DOHH2 (cell line): ENCODE measurements around the gene TMEM200B.
"Not testable (repeated sequence)": the region's sequence is repeated elsewhere in the genome, so short reads cannot be mapped to it uniquely, and the experiment has no call there.

Source experiments
- H3F3A ChIP-seq: fragments of 200-600 bp; sonication (generic), shearing (Covaris generic); 2 replicates; pipeline ENCODE4 v1.6.0; 2016; ENCODE audit warnings: antibody characterized with exemption, mild to moderate bottlenecking; ENCODE audit not compliant: control insufficient read depth, insufficient read depth
- H3K27ac ChIP-seq: fragments of 200-600 bp; sonication (generic); 2 replicates; pipeline ENCODE4 v1.5.1; 2014; ENCODE audit warnings: low read depth, mild to moderate bottlenecking, low read length, moderate library complexity
- H3K27me3 ChIP-seq: fragments of 200-600 bp; sonication (generic); 2 replicates; pipeline ENCODE4 v1.6.1; 2014; ENCODE audit warnings: mild to moderate bottlenecking, low read length, mixed read lengths; ENCODE audit not compliant: control insufficient read depth
- H3K36me3 ChIP-seq: fragments of 200-600 bp; sonication (generic); 2 replicates; pipeline ENCODE4 v1.6.1; 2014; ENCODE audit warnings: mild to moderate bottlenecking, low read length, moderate library complexity, mixed read lengths; ENCODE audit not compliant: control insufficient read depth
- H3K4me1 ChIP-seq: fragments of 200-600 bp; sonication (generic); 2 replicates; pipeline ENCODE4 v1.6.1; 2014; ENCODE audit warnings: mild to moderate bottlenecking, low read length, mixed read lengths; ENCODE audit not compliant: control insufficient read depth
- H3K4me2 ChIP-seq: fragments of 200-600 bp; sonication (generic); 2 replicates; pipeline ENCODE4 v1.6.0; 2014; ENCODE audit warnings: mild to moderate bottlenecking, low read length, moderate library complexity
- H3K4me3 ChIP-seq: fragments of 200-600 bp; sonication (generic); 2 replicates; pipeline ENCODE4 v1.5.1; 2014; ENCODE audit warnings: mild to moderate bottlenecking, low read length, mixed read lengths
- H3K79me2 ChIP-seq: fragments of 200-600 bp; sonication (generic); 2 replicates; pipeline ENCODE4 v1.6.1; 2014; ENCODE audit warnings: mild to moderate bottlenecking, low read length, mixed read lengths; ENCODE audit not compliant: control insufficient read depth
- H3K9me2 ChIP-seq: fragments of 200-600 bp; sonication (generic); replicated peaks from 2 replicates; pipeline ENCODE4 v1.6.1; 2014; ENCODE audit warnings: mild to moderate bottlenecking, low read length, mixed read lengths; ENCODE audit not compliant: control insufficient read depth
- H3K9me3 ChIP-seq: fragments of 200-600 bp; sonication (generic); 2 replicates; pipeline ENCODE4 v1.6.1; 2014; ENCODE audit warnings: antibody characterized with exemption, low read length, mixed read lengths; ENCODE audit not compliant: control insufficient read depth, insufficient read depth
- H4K20me1 ChIP-seq: fragments of 200-600 bp; sonication (generic); 2 replicates; pipeline ENCODE4 v1.6.0; 2014; ENCODE audit warnings: low read depth, mild to moderate bottlenecking, antibody characterized with exemption, low read length, moderate library complexity; ENCODE audit not compliant: control insufficient read depth, insufficient read depth
- CTCF ChIP-seq: fragments of 200-600 bp; sonication (generic); IDR thresholded peaks from one replicate; pipeline ENCODE4 v1.5.1; 2014; ENCODE audit warnings: antibody characterized with exemption, mild to moderate bottlenecking, low read depth, low read length; ENCODE audit not compliant: poor library complexity, severe bottlenecking
- EZH2phosphoT487 ChIP-seq: fragments of 200-600 bp; sonication (generic); IDR thresholded peaks from 2 replicates; pipeline ENCODE4 v1.6.1; 2017; ENCODE audit warnings: borderline replicate concordance, mild to moderate bottlenecking, antibody characterized with exemption, low read length, moderate library complexity, mixed read lengths

The TMEM200B gene

DNA sequence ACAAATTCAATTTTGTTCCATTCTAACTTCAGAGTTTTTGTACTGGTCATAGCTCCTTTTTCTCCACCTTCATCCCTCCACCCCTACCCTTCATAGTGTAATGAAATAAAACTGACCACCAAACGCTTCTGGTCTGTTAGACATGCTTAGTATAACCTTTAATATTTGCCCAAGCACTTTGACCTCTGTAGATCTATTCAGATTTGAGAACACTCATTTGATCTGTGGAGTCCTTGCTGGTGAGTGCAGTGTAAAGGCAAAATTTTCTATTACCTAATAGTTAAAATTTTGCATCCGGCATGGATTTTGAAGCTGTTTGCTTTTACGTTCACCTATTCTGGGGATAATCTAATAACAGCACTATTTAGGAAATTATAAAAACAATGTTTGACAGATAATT lies 41.2 kb downstream of the TMEM200B start:
- Histone ChIP-seq H3F3A (no peaks in the 10 kb centered on the region), H4K20me1 (no peaks in the 10 kb centered on the region), H3K4me2 (no peak overlapping the region), H3K4me3 (no peak overlapping the region), H3K9me3 (no peaks in the 10 kb centered on the region), H3K27ac (no peak overlapping the region), H3K27me3 (no peaks in the 10 kb centered on the region), H3K79me2 (no peaks in the 10 kb centered on the region), H3K9me2 (no peaks in the 10 kb centered on the region), H3K4me1 (no peaks in the 10 kb centered on the region), H3K36me3 (peaks cover 3% of the 10 kb centered on the region; the same call in 1 of the 2 replicates)
- no peak for TF ChIP-seq EZH2phosphoT487

- no peaks in the 10 kb centered on the region for H3K4me1 ChIP-seq
- peaks cover 3% of the 10 kb centered on the region; the same call in 1 of the 2 replicates for H3K36me3 ChIP-seq
- no peaks in the 10 kb centered on the region for H4K20me1 ChIP-seq
- no peaks in the 10 kb centered on the region for H3K9me2 ChIP-seq
- no peaks in the 10 kb centered on the region for H3K9me3 ChIP-seq
- no peaks in the 10 kb centered on the region for H3F3A ChIP-seq
- TF ChIP-seq CTCF (no peak), EZH2phosphoT487 (no peak)
- no peak overlapping the region for H3K27ac ChIP-seq
- H3K27me3 ChIP-seq = no peaks in the 10 kb centered on the region
- H3K4me3 ChIP-seq = no peak overlapping the region
- no peaks in the 10 kb centered on the region for H3K79me2 ChIP-seq
- H3K4me2 ChIP-seq = no peak overlapping the region
These were observed 42.5 kb downstream of the TMEM200B start for GRCh38 chr1:29081201-29081600.

DNA sequence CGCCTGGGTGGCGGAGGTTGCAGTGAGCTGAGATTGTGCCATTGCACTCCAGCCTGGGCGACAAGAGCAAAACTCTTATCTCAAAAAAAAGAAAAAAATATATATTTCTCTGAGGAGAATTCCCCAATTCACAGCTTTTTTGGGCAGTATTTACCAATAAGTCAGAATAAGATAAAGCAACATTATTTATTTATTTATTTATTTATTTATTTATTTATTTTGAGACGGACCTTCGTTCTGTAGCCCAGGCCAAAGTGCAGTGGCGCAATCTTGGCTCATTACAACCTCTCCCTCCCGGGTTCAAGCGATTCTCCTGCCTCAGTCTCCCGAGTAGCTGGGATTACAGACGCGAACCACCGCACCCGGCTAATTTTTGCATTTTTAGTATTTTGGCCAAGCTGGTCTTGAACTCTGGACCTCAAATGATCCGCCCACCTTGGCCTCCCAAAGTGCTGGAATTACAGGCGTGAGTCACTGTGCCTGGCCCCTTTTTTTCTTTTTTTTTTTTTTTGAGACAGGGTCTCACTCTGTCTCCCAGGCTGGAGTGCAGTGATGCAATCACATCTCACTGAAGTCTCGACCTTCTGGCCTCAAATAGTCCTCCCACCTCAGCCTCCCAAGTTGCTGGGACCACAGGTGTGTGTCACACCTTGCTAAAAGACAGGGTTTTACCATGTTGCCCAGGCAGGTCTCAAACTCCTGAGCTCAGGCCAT lies 43.6 kb downstream of the TMEM200B start:
- not testable (repeated sequence) for H3K4me2 ChIP-seq, H4K20me1 ChIP-seq, H3K9me2 ChIP-seq, H3K36me3 ChIP-seq, H3K4me1 ChIP-seq, H3K27me3 ChIP-seq, H3K79me2 ChIP-seq, H3K27ac ChIP-seq, H3K9me3 ChIP-seq, H3F3A ChIP-seq, H3K4me3 ChIP-seq

- Histone ChIP-seq H3K79me2 (no peaks in the 10 kb centered on the region), H3K4me3 (no peak overlapping the region), H4K20me1 (no peaks in the 10 kb centered on the region), H3F3A (no peaks in the 10 kb centered on the region), H3K36me3 (peaks cover 3% of the 10 kb centered on the region; the same call in 1 of the 2 replicates), H3K9me3 (no peaks in the 10 kb centered on the region), H3K4me1 (no peaks in the 10 kb centered on the region), H3K4me2 (no peak overlapping the region), H3K9me2 (no peaks in the 10 kb centered on the region), H3K27me3 (no peaks in the 10 kb centered on the region), H3K27ac (no peak overlapping the region)
- TF ChIP-seq EZH2phosphoT487 = no peak
These were observed 46.5 kb downstream of the TMEM200B start for GRCh38 chr1:29077155-29077554.
